ENCODE results near the gene UGGT1.

The UGGT1 gene

GRCh38 chr2:128156812-128157211, 65.8 kb downstream of the UGGT1 start:
- Histone ChIP-seq H3K27me3 (ENCODE audit: control insufficient read depth, insufficient read depth, low read length) (no peaks in the 10 kb centered on the region), H3K9me3 (ENCODE audit: control insufficient read depth, insufficient read depth, low read depth, low read length) (no peaks in the 10 kb centered on the region), H3K4me3 (ENCODE audit: low read depth, low read length) (no peak overlapping the region), H3K9ac (ENCODE audit: low read length) (no peak overlapping the region), H3K4me1 (ENCODE audit: control insufficient read depth, insufficient read depth, low read length) (no peaks in the 10 kb centered on the region), H3K27ac (ENCODE audit: low read depth, low read length) (no peak overlapping the region), H3K36me3 (ENCODE audit: control insufficient read depth, insufficient read depth, low read length) (peaks cover 87% of the 10 kb centered on the region)

GRCh38 chr2:128157644-128158043, 66.6 kb downstream of the UGGT1 start:
- peaks cover 85% of the 10 kb centered on the region for H3K36me3 ChIP-seq (ENCODE audit: control insufficient read depth, insufficient read depth, low read length)
- no peaks in the 10 kb centered on the region for H3K27me3 ChIP-seq (ENCODE audit: control insufficient read depth, insufficient read depth, low read length)
- no peaks in the 10 kb centered on the region for H3K9me3 ChIP-seq (ENCODE audit: control insufficient read depth, insufficient read depth, low read depth, low read length)
- no peaks in the 10 kb centered on the region for H3K4me1 ChIP-seq (ENCODE audit: control insufficient read depth, insufficient read depth, low read length)
- no peak overlapping the region for H3K27ac ChIP-seq (ENCODE audit: low read depth, low read length)
- H3K4me3 ChIP-seq (ENCODE audit: low read depth, low read length): no peak overlapping the region
- no peak overlapping the region for H3K9ac ChIP-seq (ENCODE audit: low read length)

GRCh38 chr2:128158176-128158575, 67.2 kb downstream of the UGGT1 start:
- no peaks in the 10 kb centered on the region for H3K9me3 ChIP-seq (ENCODE audit: control insufficient read depth, insufficient read depth, low read depth, low read length)
- H3K4me1 ChIP-seq (ENCODE audit: control insufficient read depth, insufficient read depth, low read length): no peaks in the 10 kb centered on the region
- no peak overlapping the region for H3K4me3 ChIP-seq (ENCODE audit: low read depth, low read length)
- H3K27ac ChIP-seq (ENCODE audit: low read depth, low read length): no peak overlapping the region
- no peaks in the 10 kb centered on the region for H3K27me3 ChIP-seq (ENCODE audit: control insufficient read depth, insufficient read depth, low read length)
- H3K9ac ChIP-seq (ENCODE audit: low read length): no peak overlapping the region
- H3K36me3 ChIP-seq (ENCODE audit: control insufficient read depth, insufficient read depth, low read length): peaks cover 84% of the 10 kb centered on the region

- Histone ChIP-seq H3K4me3 (ENCODE audit: low read depth, low read length) (no peak overlapping the region), H3K9me3 (ENCODE audit: control insufficient read depth, insufficient read depth, low read depth, low read length) (no peaks in the 10 kb centered on the region), H3K27me3 (ENCODE audit: control insufficient read depth, insufficient read depth, low read length) (no peaks in the 10 kb centered on the region), H3K27ac (ENCODE audit: low read depth, low read length) (no peak overlapping the region), H3K4me1 (ENCODE audit: control insufficient read depth, insufficient read depth, low read length) (no peaks in the 10 kb centered on the region), H3K36me3 (ENCODE audit: control insufficient read depth, insufficient read depth, low read length) (peaks cover 74% of the 10 kb centered on the region), H3K9ac (ENCODE audit: low read length) (no peak overlapping the region)
Measured at GRCh38 chr2:128159437-128159836, 68.4 kb downstream of the UGGT1 start.

- H3K4me1 ChIP-seq (ENCODE audit: control insufficient read depth, insufficient read depth, low read length): no peaks in the 10 kb centered on the region
- H3K9me3 ChIP-seq (ENCODE audit: control insufficient read depth, insufficient read depth, low read depth, low read length): no peaks in the 10 kb centered on the region
- peaks cover 75% of the 10 kb centered on the region for H3K36me3 ChIP-seq (ENCODE audit: control insufficient read depth, insufficient read depth, low read length)
- H3K4me3 ChIP-seq (ENCODE audit: low read depth, low read length): no peak overlapping the region
- H3K9ac ChIP-seq (ENCODE audit: low read length): no peak overlapping the region
- no peaks in the 10 kb centered on the region for H3K27me3 ChIP-seq (ENCODE audit: control insufficient read depth, insufficient read depth, low read length)
- H3K27ac ChIP-seq (ENCODE audit: low read depth, low read length): no peak overlapping the region
Measured at GRCh38 chr2:128160616-128161275, 69.7 kb downstream of the UGGT1 start.

- Histone ChIP-seq H3K9me3 (ENCODE audit: control insufficient read depth, insufficient read depth, low read depth, low read length) (no peaks in the 10 kb centered on the region), H3K27ac (ENCODE audit: low read depth, low read length) (no peak overlapping the region), H3K9ac (ENCODE audit: low read length) (no peak overlapping the region), H3K4me3 (ENCODE audit: low read depth, low read length) (no peak overlapping the region), H3K36me3 (ENCODE audit: control insufficient read depth, insufficient read depth, low read length) (peaks cover 76% of the 10 kb centered on the region), H3K27me3 (ENCODE audit: control insufficient read depth, insufficient read depth, low read length) (no peaks in the 10 kb centered on the region), H3K4me1 (ENCODE audit: control insufficient read depth, insufficient read depth, low read length) (no peaks in the 10 kb centered on the region)
Measured at GRCh38 chr2:128162266-128162665, 71.3 kb downstream of the UGGT1 start.

- H3K27me3 ChIP-seq (ENCODE audit: control insufficient read depth, insufficient read depth, low read length): no peaks in the 10 kb centered on the region
- H3K4me1 ChIP-seq (ENCODE audit: control insufficient read depth, insufficient read depth, low read length): peaks cover 5% of the 10 kb centered on the region; the same call in 1 of the 2 replicates
- no peak overlapping the region for H3K9ac ChIP-seq (ENCODE audit: low read length)
- H3K27ac ChIP-seq (ENCODE audit: low read depth, low read length): no peak overlapping the region
- no peaks in the 10 kb centered on the region for H3K9me3 ChIP-seq (ENCODE audit: control insufficient read depth, insufficient read depth, low read depth, low read length)
- peaks cover 72% of the 10 kb centered on the region for H3K36me3 ChIP-seq (ENCODE audit: control insufficient read depth, insufficient read depth, low read length)
- H3K4me3 ChIP-seq (ENCODE audit: low read depth, low read length): no peak overlapping the region
Measured at GRCh38 chr2:128164311-128164710, 73.3 kb downstream of the UGGT1 start.

GRCh38 chr2:128166746-128167353, 75.8 kb downstream of the UGGT1 start:
- Histone ChIP-seq H3K4me1 (ENCODE audit: control insufficient read depth, insufficient read depth, low read length) (peaks cover 5% of the 10 kb centered on the region; the same call in 1 of the 2 replicates), H3K27ac (ENCODE audit: low read depth, low read length) (no peak overlapping the region), H3K4me3 (ENCODE audit: low read depth, low read length) (no peak overlapping the region), H3K36me3 (ENCODE audit: control insufficient read depth, insufficient read depth, low read length) (peaks cover 70% of the 10 kb centered on the region), H3K27me3 (ENCODE audit: control insufficient read depth, insufficient read depth, low read length) (no peaks in the 10 kb centered on the region), H3K9ac (ENCODE audit: low read length) (no peak overlapping the region), H3K9me3 (ENCODE audit: control insufficient read depth, insufficient read depth, low read depth, low read length) (no peaks in the 10 kb centered on the region)

- Histone ChIP-seq H3K4me1 (ENCODE audit: control insufficient read depth, insufficient read depth, low read length) (peaks cover 5% of the 10 kb centered on the region; the same call in 1 of the 2 replicates), H3K27me3 (ENCODE audit: control insufficient read depth, insufficient read depth, low read length) (no peaks in the 10 kb centered on the region), H3K36me3 (ENCODE audit: control insufficient read depth, insufficient read depth, low read length) (peaks cover 85% of the 10 kb centered on the region), H3K4me3 (ENCODE audit: low read depth, low read length) (no peak overlapping the region), H3K27ac (ENCODE audit: low read depth, low read length) (no peak overlapping the region), H3K9me3 (ENCODE audit: control insufficient read depth, insufficient read depth, low read depth, low read length) (no peaks in the 10 kb centered on the region), H3K9ac (ENCODE audit: low read length) (no peak overlapping the region)
Measured at GRCh38 chr2:128169094-128169493, 78.1 kb downstream of the UGGT1 start.

- Histone ChIP-seq H3K27ac (ENCODE audit: low read depth, low read length) (no peak overlapping the region), H3K27me3 (ENCODE audit: control insufficient read depth, insufficient read depth, low read length) (no peaks in the 10 kb centered on the region), H3K9ac (ENCODE audit: low read length) (no peak overlapping the region), H3K36me3 (ENCODE audit: control insufficient read depth, insufficient read depth, low read length) (peaks cover 85% of the 10 kb centered on the region), H3K4me1 (ENCODE audit: control insufficient read depth, insufficient read depth, low read length) (peaks cover 5% of the 10 kb centered on the region; the same call in 1 of the 2 replicates), H3K9me3 (ENCODE audit: control insufficient read depth, insufficient read depth, low read depth, low read length) (no peaks in the 10 kb centered on the region), H3K4me3 (ENCODE audit: low read depth, low read length) (no peak overlapping the region)
Measured at GRCh38 chr2:128169497-128169896, 78.5 kb downstream of the UGGT1 start.

GRCh38 chr2:128169933-128170709, 79.1 kb downstream of the UGGT1 start:
- Histone ChIP-seq H3K27me3 (ENCODE audit: control insufficient read depth, insufficient read depth, low read length) (no peaks in the 10 kb centered on the region), H3K4me1 (ENCODE audit: control insufficient read depth, insufficient read depth, low read length) (peaks cover 5% of the 10 kb centered on the region; the same call in 1 of the 2 replicates), H3K36me3 (ENCODE audit: control insufficient read depth, insufficient read depth, low read length) (peaks cover 85% of the 10 kb centered on the region), H3K4me3 (ENCODE audit: low read depth, low read length) (no peak overlapping the region), H3K9me3 (ENCODE audit: control insufficient read depth, insufficient read depth, low read depth, low read length) (no peaks in the 10 kb centered on the region), H3K9ac (ENCODE audit: low read length) (no peak overlapping the region), H3K27ac (ENCODE audit: low read depth, low read length) (no peak overlapping the region)

All from HUES6 (cell line).